Choroid plexus epithelial cell (primary cell): ENCODE data around the gene BTF3L4.

Experiments used
- DNase-seq: peaks from one replicate; pipeline ENCODE4 v3.0.0-alpha.2; 2010; ENCODE audit warnings: low read depth
- H3K4me3 ChIP-seq: 2 replicates; pipeline ENCODE4 v1.5.1; 2011; ENCODE audit warnings: low read depth, mild to moderate bottlenecking, control low read depth, low read length, moderate library complexity
- TF ChIP-seq, protein P1 (sequence below): conservative IDR thresholded peaks from 2 replicates; pipeline ENCODE4 v1.5.1; 2011; ENCODE audit warnings: low read depth, mild to moderate bottlenecking, control low read depth, inconsistent platforms, low read length, moderate library complexity

BTF3L4 gene

DNA sequence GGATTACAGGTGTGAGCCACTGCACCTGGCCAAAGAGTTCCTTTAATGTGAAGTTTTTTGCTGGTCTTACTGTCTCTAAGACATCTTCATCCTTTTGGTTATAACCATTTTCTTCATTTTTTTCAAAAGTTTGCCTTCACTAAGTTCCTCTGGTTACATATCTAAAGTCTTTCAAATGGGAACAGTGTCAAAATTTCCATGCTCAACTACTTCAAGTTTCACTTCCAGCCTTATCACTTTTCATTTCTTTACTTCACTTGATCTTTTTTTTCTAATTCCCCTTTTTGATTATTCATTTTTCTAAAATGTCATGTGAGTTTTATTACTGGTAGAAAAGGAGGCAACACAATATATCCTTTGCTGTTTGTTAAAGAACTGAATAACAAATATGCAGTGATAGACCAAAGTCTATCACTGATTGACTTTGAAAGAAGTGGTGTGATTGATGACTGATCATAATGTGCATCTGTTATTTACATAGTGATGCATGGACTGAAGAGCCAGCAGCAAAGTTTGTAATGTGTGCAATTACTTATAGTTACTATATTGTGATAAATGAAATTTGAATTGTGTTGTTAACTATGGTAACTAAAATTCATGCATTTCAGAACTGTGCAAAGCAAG is 69.8 kb downstream of the BTF3L4 start:
- no peak for DNase-seq
- TF ChIP-seq, protein P1, sequence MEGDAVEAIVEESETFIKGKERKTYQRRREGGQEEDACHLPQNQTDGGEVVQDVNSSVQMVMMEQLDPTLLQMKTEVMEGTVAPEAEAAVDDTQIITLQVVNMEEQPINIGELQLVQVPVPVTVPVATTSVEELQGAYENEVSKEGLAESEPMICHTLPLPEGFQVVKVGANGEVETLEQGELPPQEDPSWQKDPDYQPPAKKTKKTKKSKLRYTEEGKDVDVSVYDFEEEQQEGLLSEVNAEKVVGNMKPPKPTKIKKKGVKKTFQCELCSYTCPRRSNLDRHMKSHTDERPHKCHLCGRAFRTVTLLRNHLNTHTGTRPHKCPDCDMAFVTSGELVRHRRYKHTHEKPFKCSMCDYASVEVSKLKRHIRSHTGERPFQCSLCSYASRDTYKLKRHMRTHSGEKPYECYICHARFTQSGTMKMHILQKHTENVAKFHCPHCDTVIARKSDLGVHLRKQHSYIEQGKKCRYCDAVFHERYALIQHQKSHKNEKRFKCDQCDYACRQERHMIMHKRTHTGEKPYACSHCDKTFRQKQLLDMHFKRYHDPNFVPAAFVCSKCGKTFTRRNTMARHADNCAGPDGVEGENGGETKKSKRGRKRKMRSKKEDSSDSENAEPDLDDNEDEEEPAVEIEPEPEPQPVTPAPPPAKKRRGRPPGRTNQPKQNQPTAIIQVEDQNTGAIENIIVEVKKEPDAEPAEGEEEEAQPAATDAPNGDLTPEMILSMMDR = no peak

GRCh38 chr1:52127181-52128180 is 71.4 kb downstream of the BTF3L4 start:
- TF ChIP-seq, protein P1 = peak; percentile 81
- no peak overlapping the region for H3K4me3 ChIP-seq
- peak; percentile 90 for DNase-seq

More for the DNA sequence above, 69.8 kb downstream of the BTF3L4 start:
- no peak overlapping the region for H3K4me3 ChIP-seq

- TF ChIP-seq, protein P1 = no peak
- H3K4me3 ChIP-seq = no peak overlapping the region
- DNase-seq = peak; percentile 97
These were observed 83.9 kb downstream of the BTF3L4 start for GRCh38 chr1:52139817-52140540.
